ENCODE data around the gene SHLD1. TPM values are rescaled to one million over a fixed set of nuclear protein-coding genes. Genes with fewer than 3 reads are reported as not detected.

SHLD1 gene
- total RNA-seq, 1 donor from 2014 or later: 4.1 TPM

DNA sequence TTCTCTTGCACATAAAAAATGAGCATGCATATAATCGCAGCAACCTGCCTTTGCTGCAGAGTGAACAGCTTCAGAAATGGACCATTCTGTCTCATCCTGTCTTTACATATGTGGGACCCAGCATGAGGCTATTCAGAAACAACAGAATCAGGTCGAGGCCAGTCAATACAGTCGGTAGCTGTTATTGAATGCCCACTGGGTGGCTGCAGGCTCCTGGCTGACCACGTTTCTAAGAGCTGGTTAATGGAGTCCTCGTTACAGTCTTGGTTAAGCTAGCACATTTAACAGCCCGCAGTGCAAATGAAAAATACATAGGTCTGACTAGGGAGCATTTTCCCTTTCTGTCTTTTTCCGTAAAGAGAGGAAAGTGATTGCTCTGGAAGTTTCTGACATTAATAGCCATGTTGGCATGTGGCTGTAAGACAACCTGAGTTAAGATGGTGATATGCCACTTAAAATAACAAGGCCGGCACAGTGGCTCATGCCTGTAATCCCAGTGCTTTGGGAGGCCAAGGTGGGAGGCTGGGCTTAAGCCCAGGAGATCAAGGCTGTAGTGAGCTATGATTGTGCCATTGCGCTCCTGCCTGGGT is 75.0 kb downstream of the SHLD1 start:
- H3K27ac Mint-ChIP-seq (ENCODE audit: unreplicated experiment): no peak overlapping the region
- H3K27me3 Mint-ChIP-seq (ENCODE audit: unreplicated experiment): no peaks in the 10 kb centered on the region
- peaks cover 2% of the 10 kb centered on the region for H3K4me1 Mint-ChIP-seq (ENCODE audit: unreplicated experiment)
- no peaks in the 10 kb centered on the region for H3K9me3 Mint-ChIP-seq (ENCODE audit: unreplicated experiment)
- TF ChIP-seq, protein P1, sequence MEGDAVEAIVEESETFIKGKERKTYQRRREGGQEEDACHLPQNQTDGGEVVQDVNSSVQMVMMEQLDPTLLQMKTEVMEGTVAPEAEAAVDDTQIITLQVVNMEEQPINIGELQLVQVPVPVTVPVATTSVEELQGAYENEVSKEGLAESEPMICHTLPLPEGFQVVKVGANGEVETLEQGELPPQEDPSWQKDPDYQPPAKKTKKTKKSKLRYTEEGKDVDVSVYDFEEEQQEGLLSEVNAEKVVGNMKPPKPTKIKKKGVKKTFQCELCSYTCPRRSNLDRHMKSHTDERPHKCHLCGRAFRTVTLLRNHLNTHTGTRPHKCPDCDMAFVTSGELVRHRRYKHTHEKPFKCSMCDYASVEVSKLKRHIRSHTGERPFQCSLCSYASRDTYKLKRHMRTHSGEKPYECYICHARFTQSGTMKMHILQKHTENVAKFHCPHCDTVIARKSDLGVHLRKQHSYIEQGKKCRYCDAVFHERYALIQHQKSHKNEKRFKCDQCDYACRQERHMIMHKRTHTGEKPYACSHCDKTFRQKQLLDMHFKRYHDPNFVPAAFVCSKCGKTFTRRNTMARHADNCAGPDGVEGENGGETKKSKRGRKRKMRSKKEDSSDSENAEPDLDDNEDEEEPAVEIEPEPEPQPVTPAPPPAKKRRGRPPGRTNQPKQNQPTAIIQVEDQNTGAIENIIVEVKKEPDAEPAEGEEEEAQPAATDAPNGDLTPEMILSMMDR (IDR thresholded peaks at IDR 0.05): no peak
- no peaks in the 10 kb centered on the region for H3K36me3 Mint-ChIP-seq (ENCODE audit: unreplicated experiment)
- H3K4me3 Mint-ChIP-seq (ENCODE audit: unreplicated experiment): no peak overlapping the region
- DNase-seq (ENCODE audit: extremely low spot score, unreplicated experiment): no peak

DNA sequence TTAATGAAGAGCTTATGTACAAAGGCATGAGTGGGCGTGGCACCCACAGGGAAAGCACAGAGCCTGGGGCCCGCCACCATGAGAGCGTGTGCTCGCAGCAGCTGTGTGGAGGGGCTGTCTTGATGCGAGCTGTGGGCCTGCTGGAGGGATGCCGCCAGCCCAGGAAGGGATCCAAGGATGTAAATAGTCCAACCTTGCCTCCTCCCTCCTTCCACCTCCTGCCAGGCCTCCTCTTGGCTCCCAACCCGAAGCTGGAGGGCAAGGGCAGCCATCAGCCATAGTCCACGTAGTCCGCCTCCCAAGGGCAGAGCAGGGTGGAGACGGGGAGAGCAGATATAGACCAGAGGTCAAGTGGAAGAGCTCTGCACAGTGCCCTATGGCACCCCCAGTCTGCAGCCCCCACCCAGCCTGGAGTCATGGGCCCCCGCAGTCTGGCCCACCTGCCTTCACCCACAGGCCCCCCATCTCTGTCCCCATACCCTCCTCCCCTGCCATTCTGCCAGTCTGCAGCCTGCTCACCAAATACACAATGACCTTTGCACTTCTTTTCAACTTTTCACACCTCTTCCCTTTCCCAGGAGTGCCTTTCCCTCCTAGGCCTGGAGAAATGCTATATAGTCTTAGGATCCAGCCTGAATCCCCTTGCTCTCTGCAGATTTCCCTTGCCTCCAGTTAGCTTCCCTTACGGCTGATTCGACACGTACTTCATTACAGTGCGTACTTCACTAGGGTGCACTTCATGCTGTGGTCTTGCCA is 77.1 kb downstream of the SHLD1 start:
- Mint-ChIP-seq H3K9me3 (ENCODE audit: unreplicated experiment) (no peaks in the 10 kb centered on the region), H3K4me1 (ENCODE audit: unreplicated experiment) (peaks cover 2% of the 10 kb centered on the region), H3K4me3 (ENCODE audit: unreplicated experiment) (no peak overlapping the region), H3K27ac (ENCODE audit: unreplicated experiment) (no peak overlapping the region), H3K27me3 (ENCODE audit: unreplicated experiment) (no peaks in the 10 kb centered on the region), H3K36me3 (ENCODE audit: unreplicated experiment) (no peaks in the 10 kb centered on the region)
- DNase-seq (ENCODE audit: extremely low spot score, unreplicated experiment): no peak
- TF ChIP-seq, protein P1 (IDR thresholded peaks at IDR 0.05): no peak

DNA sequence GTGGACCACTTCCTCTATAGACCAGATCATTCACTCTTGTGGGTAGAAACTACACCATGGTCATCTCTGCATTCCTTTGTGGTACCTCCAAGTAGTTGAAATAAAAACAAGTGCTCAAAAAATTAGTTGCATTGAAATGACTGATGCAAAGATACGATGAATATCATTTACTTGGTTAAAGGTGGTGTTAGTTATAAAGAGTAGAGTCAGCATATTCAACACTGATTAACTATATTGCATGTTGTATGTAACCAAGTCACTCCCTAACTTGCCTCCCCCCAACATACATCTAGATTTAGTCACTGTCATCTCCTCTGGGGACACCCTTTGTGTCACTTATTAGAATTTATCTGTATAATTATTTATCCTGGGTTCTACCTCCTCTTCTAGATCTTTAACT is 77.7 kb downstream of the SHLD1 start:
- Mint-ChIP-seq H3K36me3 (ENCODE audit: unreplicated experiment) (no peaks in the 10 kb centered on the region), H3K27ac (ENCODE audit: unreplicated experiment) (no peak overlapping the region)

GRCh38 chr20:5829241-5829809 is 79.1 kb downstream of the SHLD1 start:
- TF ChIP-seq, protein P1 (IDR thresholded peaks at IDR 0.05): no peak
- Mint-ChIP-seq H3K27ac (ENCODE audit: unreplicated experiment) (no peak overlapping the region), H3K4me3 (ENCODE audit: unreplicated experiment) (no peak overlapping the region), H3K9me3 (ENCODE audit: unreplicated experiment) (no peaks in the 10 kb centered on the region), H3K36me3 (ENCODE audit: unreplicated experiment) (no peaks in the 10 kb centered on the region), H3K4me1 (ENCODE audit: unreplicated experiment) (no peaks in the 10 kb centered on the region), H3K27me3 (ENCODE audit: unreplicated experiment) (peaks cover 2% of the 10 kb centered on the region)
- no peak for DNase-seq (ENCODE audit: extremely low spot score, unreplicated experiment)

More for the DNA sequence above, 77.7 kb downstream of the SHLD1 start:
- TF ChIP-seq, protein P1 (IDR thresholded peaks at IDR 0.05): no peak
- DNase-seq (ENCODE audit: extremely low spot score, unreplicated experiment): no peak
- no peak overlapping the region for H3K4me3 Mint-ChIP-seq (ENCODE audit: unreplicated experiment)
- H3K27me3 Mint-ChIP-seq (ENCODE audit: unreplicated experiment): no peaks in the 10 kb centered on the region
- H3K9me3 Mint-ChIP-seq (ENCODE audit: unreplicated experiment): no peaks in the 10 kb centered on the region
- H3K4me1 Mint-ChIP-seq (ENCODE audit: unreplicated experiment): peaks cover 2% of the 10 kb centered on the region
